CD4-positive, alpha-beta T cell treated with Interleukin-4 for 1 hour (primary cell): ENCODE data around the gene C1QBP.
"Not testable (repeated sequence)": the region's sequence is repeated elsewhere in the genome, so short reads cannot be mapped to it uniquely, and the experiment has no call there.

Experiments used
- DNase-seq, 2 donors: peaks; one replicate each; pipeline ENCODE4 v3.0.0-alpha.2; 2020 to 2022

The C1QBP gene, protein sequence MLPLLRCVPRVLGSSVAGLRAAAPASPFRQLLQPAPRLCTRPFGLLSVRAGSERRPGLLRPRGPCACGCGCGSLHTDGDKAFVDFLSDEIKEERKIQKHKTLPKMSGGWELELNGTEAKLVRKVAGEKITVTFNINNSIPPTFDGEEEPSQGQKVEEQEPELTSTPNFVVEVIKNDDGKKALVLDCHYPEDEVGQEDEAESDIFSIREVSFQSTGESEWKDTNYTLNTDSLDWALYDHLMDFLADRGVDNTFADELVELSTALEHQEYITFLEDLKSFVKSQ

GRCh38 chr17:5438716-5439445 lies at the start of gene C1QBP:
C1QBP (minus strand) TSS chr17:5439155; CDS start chr17:5439073, 82 bp downstream.
- DNase-seq = peak; percentile 93 to 94

- DNase-seq = no peak
Measured at GRCh38 chr17:5488752-5489151, 49.8 kb upstream of the C1QBP start.

- peak; percentile 99 for DNase-seq
Measured at GRCh38 chr17:5486206-5487124, 47.5 kb upstream of the C1QBP start, which contains the start of gene MIS12. MIS12 (plus strand) TSS chr17:5486566; CDS start chr17:5488863, 2,297 bp downstream.

- DNase-seq = no peak
Measured at GRCh38 chr17:5485270-5486205, 46.6 kb upstream of the C1QBP start, which contains the start of gene DERL2. DERL2 (minus strand) TSS chr17:5486178; CDS start chr17:5486161, 17 bp downstream.

DNA sequence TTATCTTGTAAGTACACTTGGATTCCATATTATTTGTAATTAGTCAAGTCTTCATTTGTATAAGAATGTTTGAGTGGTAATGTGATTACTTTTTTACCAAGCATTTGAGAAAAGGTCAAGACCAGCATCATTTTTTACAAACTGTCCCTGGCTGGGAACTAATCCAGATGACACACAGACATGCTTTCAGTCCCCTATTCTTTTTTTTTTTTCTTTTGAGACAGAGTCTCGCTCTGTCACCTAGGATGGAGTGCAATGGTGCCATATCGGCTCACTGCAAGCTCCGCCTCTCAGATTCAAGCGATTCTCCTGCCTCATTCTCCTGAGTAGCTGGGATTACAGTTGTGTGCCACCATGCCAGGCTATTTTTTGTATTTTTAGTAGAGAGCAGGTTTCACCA lies 42.5 kb upstream of the C1QBP start:
- no peak for DNase-seq

DNA sequence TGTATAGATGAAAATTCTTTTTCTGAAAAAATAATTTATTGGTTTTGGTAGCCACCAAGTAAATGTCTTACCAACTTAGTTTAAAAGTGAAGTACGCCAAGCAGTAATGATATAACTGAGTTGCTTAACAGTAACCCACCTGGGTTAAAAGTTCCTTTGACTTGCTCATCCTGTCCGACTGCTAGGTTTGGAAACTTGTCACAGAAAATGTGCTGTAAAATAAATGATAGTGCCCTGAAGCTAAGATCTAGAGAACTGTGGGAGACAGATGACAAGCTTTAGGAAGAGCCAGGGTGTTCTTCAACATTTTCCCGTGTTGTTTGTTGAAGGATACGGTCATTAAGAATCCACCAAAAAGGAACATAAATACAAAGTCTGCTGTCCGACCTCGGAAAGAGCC lies 42.0 kb upstream of the C1QBP start:
- no peak for DNase-seq

- DNase-seq = no peak
Measured at GRCh38 chr17:5478992-5479391, 40.0 kb upstream of the C1QBP start.

DNA sequence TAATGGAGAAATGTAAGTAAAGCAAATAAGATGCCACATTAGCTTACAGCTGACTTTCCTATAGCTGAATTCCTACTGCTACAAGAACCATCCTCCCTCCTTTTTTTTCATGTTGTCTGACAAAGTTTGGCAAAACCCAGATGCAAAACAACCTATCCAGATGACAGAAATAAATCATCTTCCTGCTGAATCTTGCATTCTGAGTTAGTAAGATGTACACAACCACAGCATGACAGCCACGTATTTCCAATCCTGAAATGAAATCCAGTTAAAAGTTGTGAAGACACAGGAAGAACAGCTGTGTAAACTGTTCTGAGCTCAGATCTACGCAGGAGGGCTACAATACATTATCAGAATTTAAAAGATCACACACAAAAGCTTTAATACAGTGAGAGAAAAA lies 35.0 kb upstream of the C1QBP start:
- no peak for DNase-seq

DNA sequence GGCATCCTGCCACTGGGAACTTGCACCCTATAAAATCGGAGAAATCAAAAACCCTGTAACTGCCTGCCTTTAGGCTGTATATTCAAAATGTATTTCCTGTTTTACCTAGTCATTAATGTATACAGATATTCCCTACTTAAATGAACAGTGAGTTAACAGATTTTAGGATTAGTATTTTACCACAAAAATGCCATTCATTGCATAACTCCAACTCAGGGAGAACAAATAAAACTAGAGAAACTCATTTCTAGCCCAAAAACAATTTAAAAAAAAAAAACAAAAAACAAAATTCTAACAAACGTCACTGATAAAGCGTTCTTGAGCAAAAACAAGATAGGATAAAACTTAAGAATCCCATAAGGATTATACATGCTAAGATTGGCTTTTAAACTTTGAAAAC lies 33.6 kb upstream of the C1QBP start:
- no peak for DNase-seq

GRCh38 chr17:5468075-5468473 lies 29.1 kb upstream of the C1QBP start:
- DNase-seq = no peak

GRCh38 chr17:5467416-5467815 lies 28.5 kb upstream of the C1QBP start:
- no peak for DNase-seq

GRCh38 chr17:5466295-5466694 lies 27.3 kb upstream of the C1QBP start:
- no peak for DNase-seq

GRCh38 chr17:5464717-5465507 lies 26.0 kb upstream of the C1QBP start:
- DNase-seq = no peak

- DNase-seq = no peak
Measured at GRCh38 chr17:5446786-5447185, 7.8 kb upstream of the C1QBP start.

DNA sequence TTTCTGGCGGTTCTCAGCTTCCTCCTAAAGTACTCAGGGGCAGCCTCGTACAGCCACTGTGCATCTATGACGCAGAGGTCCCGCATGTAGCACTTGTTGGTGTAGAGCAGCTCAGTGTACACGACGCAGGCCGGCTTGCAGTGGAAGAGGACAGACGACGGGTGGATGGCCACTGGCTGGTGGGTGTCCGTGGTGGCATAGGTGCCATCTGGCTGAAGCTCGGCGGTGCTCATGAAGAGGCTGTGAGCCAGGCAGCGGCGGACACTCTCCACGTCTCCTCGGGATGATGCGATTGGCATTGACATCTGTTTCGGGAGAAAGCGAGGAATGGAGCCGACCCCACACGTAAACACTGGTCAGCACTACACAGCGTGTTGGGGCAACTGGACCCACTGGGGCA lies 5.3 kb upstream of the C1QBP start:
- no peak for DNase-seq

- no peak for DNase-seq
Measured at GRCh38 chr17:5443728-5444127, 4.8 kb upstream of the C1QBP start.

DNA sequence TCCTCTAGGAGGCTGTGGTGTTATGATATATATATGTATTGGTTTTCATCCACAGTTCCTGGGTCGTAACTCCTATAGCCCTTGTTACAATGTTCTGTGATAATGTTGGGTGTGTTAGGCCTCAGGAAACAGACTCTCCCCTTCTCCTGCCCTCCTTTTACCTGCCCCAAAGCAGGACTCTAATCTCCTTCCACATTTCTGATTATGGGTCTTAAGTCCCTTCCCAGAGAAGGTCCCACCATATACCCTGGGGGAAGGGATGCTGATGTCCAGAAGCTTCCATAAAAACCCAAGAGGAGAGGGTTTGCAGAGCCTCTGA lies 450 bp upstream of the C1QBP start:
- DNase-seq = no peak

- DNase-seq = peak in 1 of 2 donors; percentile 9
Measured at GRCh38 chr17:5437721-5438317, 1.1 kb downstream of the C1QBP start.

- DNase-seq = not testable (repeated sequence)
Measured at GRCh38 chr17:5435781-5436315, 3.1 kb downstream of the C1QBP start.

- DNase-seq = no peak
Measured at GRCh38 chr17:5434984-5435383, 4.0 kb downstream of the C1QBP start.
